ENCODE data around the gene LRCH3.

Gene LRCH3

GRCh38 chr3:197858598-197858997 lies 67.5 kb downstream of the LRCH3 start:
- Histone ChIP-seq H3K9me2 (replicated peaks; ENCODE audit: control insufficient read depth, low read length) (no peaks in the 10 kb centered on the region), H3K4me1 (ENCODE audit: control insufficient read depth, low read length) (no peaks in the 10 kb centered on the region), H3F3A (ENCODE audit: control insufficient read depth, insufficient read depth) (no peaks in the 10 kb centered on the region), H3K79me2 (ENCODE audit: control insufficient read depth, low read length) (no peaks in the 10 kb centered on the region), H3K9me3 (ENCODE audit: control insufficient read depth, insufficient read depth, low read length) (no peaks in the 10 kb centered on the region), H3K4me2 (ENCODE audit: low read length) (no peak overlapping the region), H3K27me3 (ENCODE audit: control insufficient read depth, low read length) (no peaks in the 10 kb centered on the region), H3K4me3 (ENCODE audit: low read length) (no peak overlapping the region), H3K27ac (ENCODE audit: low read depth, low read length) (no peak overlapping the region), H3K36me3 (ENCODE audit: control insufficient read depth, low read length) (peaks cover 27% of the 10 kb centered on the region), H4K20me1 (ENCODE audit: control insufficient read depth, insufficient read depth, low read depth, low read length) (no peaks in the 10 kb centered on the region)
- no peak for TF ChIP-seq EZH2phosphoT487 (IDR thresholded peaks at IDR 0.05; ENCODE audit: borderline replicate concordance, low read length)
- no peak for TF ChIP-seq CTCF (IDR thresholded peaks at IDR 0.05; ENCODE audit: low read depth, low read length, poor library complexity, severe bottlenecking)

- Histone ChIP-seq H3K27me3 (ENCODE audit: control insufficient read depth, low read length) (no peaks in the 10 kb centered on the region), H3K4me2 (ENCODE audit: low read length) (no peak overlapping the region), H3K4me1 (ENCODE audit: control insufficient read depth, low read length) (no peaks in the 10 kb centered on the region), H3K27ac (ENCODE audit: low read depth, low read length) (no peak overlapping the region), H3K36me3 (ENCODE audit: control insufficient read depth, low read length) (peaks cover 26% of the 10 kb centered on the region), H3F3A (ENCODE audit: control insufficient read depth, insufficient read depth) (no peaks in the 10 kb centered on the region), H3K79me2 (ENCODE audit: control insufficient read depth, low read length) (no peaks in the 10 kb centered on the region), H3K9me2 (replicated peaks; ENCODE audit: control insufficient read depth, low read length) (no peaks in the 10 kb centered on the region), H3K4me3 (ENCODE audit: low read length) (no peak overlapping the region), H4K20me1 (ENCODE audit: control insufficient read depth, insufficient read depth, low read depth, low read length) (no peaks in the 10 kb centered on the region), H3K9me3 (ENCODE audit: control insufficient read depth, insufficient read depth, low read length) (no peaks in the 10 kb centered on the region)
- TF ChIP-seq EZH2phosphoT487 (IDR thresholded peaks at IDR 0.05; ENCODE audit: borderline replicate concordance, low read length) (no peak), CTCF (IDR thresholded peaks at IDR 0.05; ENCODE audit: low read depth, low read length, poor library complexity, severe bottlenecking) (no peak)
Observed at GRCh38 chr3:197866035-197866434, 75.0 kb downstream of the LRCH3 start.

GRCh38 chr3:197873329-197873728 lies 82.3 kb downstream of the LRCH3 start:
- H3F3A ChIP-seq (ENCODE audit: control insufficient read depth, insufficient read depth) = no peaks in the 10 kb centered on the region
- no peaks in the 10 kb centered on the region for H3K79me2 ChIP-seq (ENCODE audit: control insufficient read depth, low read length)
- no peak for TF ChIP-seq CTCF (IDR thresholded peaks at IDR 0.05; ENCODE audit: low read depth, low read length, poor library complexity, severe bottlenecking)
- TF ChIP-seq EZH2phosphoT487 (IDR thresholded peaks at IDR 0.05; ENCODE audit: borderline replicate concordance, low read length) = no peak
- H3K4me1 ChIP-seq (ENCODE audit: control insufficient read depth, low read length) = no peaks in the 10 kb centered on the region
- H3K9me2 ChIP-seq (replicated peaks; ENCODE audit: control insufficient read depth, low read length) = no peaks in the 10 kb centered on the region
- H3K4me2 ChIP-seq (ENCODE audit: low read length) = no peak overlapping the region
- no peak overlapping the region for H3K27ac ChIP-seq (ENCODE audit: low read depth, low read length)
- no peaks in the 10 kb centered on the region for H3K27me3 ChIP-seq (ENCODE audit: control insufficient read depth, low read length)
- no peaks in the 10 kb centered on the region for H3K9me3 ChIP-seq (ENCODE audit: control insufficient read depth, insufficient read depth, low read length)
- no peaks in the 10 kb centered on the region for H4K20me1 ChIP-seq (ENCODE audit: control insufficient read depth, insufficient read depth, low read depth, low read length)
- H3K36me3 ChIP-seq (ENCODE audit: control insufficient read depth, low read length) = peaks cover 26% of the 10 kb centered on the region
- no peak overlapping the region for H3K4me3 ChIP-seq (ENCODE audit: low read length)

- Histone ChIP-seq H3K79me2 (ENCODE audit: control insufficient read depth, low read length) (no peaks in the 10 kb centered on the region), H3F3A (ENCODE audit: control insufficient read depth, insufficient read depth) (no peaks in the 10 kb centered on the region)
Observed at GRCh38 chr3:197874064-197874463, 83.0 kb downstream of the LRCH3 start.

More at GRCh38 chr3:197874064-197874463, 83.0 kb downstream of the LRCH3 start:
- Histone ChIP-seq H3K4me3 (ENCODE audit: low read length) (no peak overlapping the region), H3K27me3 (ENCODE audit: control insufficient read depth, low read length) (no peaks in the 10 kb centered on the region), H3K36me3 (ENCODE audit: control insufficient read depth, low read length) (peaks cover 21% of the 10 kb centered on the region), H3K9me3 (ENCODE audit: control insufficient read depth, insufficient read depth, low read length) (no peaks in the 10 kb centered on the region), H3K4me1 (ENCODE audit: control insufficient read depth, low read length) (no peaks in the 10 kb centered on the region), H4K20me1 (ENCODE audit: control insufficient read depth, insufficient read depth, low read depth, low read length) (no peaks in the 10 kb centered on the region), H3K27ac (ENCODE audit: low read depth, low read length) (no peak overlapping the region), H3K9me2 (replicated peaks; ENCODE audit: control insufficient read depth, low read length) (no peaks in the 10 kb centered on the region), H3K4me2 (ENCODE audit: low read length) (no peak overlapping the region)
- TF ChIP-seq CTCF (IDR thresholded peaks at IDR 0.05; ENCODE audit: low read depth, low read length, poor library complexity, severe bottlenecking) = no peak
- no peak for TF ChIP-seq EZH2phosphoT487 (IDR thresholded peaks at IDR 0.05; ENCODE audit: borderline replicate concordance, low read length)
